Liver (tissue), 3 donors: ENCODE data around the gene ABITRAM.

ENCODE experiments used
- HNF4G ChIP-seq: IDR thresholded peaks from 2 replicates; pipeline ENCODE4 v1.6.1; 2016; ENCODE audit warnings: antibody characterized with exemption
- TF ChIP-seq, protein P1 (sequence below): fragments of 150-350 bp; IDR thresholded peaks from 2 replicates; pipeline ENCODE4 v1.5.1; 2017; ENCODE audit warnings: improper control_type of control experiment, low read depth, low read length; ENCODE audit not compliant: missing input control
- donor health status: healthy.
- donor health status: healthy.

DNA sequence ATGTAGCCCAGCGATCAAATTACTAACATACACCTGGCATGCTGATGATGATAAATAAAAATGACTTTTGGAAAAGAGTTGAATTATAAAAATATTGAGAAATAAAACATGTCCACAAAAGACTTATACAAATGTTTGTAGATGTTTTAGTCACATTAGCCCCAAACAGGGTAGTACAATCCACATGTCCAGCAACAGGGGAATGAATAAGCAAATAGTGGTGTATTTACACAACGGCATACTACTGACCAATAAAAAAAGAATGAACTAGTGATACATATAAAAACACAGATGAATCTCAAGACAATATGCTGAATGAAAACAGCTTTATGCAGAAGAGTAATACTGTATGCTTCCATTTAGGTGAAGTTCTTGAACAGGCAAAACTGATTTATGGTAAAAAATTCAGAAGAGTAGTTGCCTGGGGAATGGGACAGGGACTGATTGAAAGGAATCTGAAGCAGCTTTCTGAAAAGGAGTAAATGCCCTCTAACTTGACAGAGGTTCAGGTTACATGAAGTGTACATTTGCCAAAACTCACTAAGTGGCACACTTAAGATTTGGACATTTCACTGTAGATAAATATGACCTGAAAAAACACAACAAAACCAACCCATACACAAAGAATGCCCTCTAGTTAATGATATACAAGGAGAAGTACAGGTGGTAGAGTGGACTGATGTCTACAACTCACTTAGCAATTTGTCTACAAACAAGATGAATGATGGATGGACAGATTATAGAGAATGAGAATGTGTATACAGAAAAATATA is 36.7 kb upstream of the ABITRAM start:
- TF ChIP-seq HNF4G, result no peak
- TF ChIP-seq, protein P1, sequence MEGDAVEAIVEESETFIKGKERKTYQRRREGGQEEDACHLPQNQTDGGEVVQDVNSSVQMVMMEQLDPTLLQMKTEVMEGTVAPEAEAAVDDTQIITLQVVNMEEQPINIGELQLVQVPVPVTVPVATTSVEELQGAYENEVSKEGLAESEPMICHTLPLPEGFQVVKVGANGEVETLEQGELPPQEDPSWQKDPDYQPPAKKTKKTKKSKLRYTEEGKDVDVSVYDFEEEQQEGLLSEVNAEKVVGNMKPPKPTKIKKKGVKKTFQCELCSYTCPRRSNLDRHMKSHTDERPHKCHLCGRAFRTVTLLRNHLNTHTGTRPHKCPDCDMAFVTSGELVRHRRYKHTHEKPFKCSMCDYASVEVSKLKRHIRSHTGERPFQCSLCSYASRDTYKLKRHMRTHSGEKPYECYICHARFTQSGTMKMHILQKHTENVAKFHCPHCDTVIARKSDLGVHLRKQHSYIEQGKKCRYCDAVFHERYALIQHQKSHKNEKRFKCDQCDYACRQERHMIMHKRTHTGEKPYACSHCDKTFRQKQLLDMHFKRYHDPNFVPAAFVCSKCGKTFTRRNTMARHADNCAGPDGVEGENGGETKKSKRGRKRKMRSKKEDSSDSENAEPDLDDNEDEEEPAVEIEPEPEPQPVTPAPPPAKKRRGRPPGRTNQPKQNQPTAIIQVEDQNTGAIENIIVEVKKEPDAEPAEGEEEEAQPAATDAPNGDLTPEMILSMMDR, result no peak
